SK-N-SH (cell line): ENCODE results near the gene ENTHD1. TPM values are rescaled to one million over a fixed set of nuclear protein-coding genes. Genes with fewer than 3 reads are reported as not detected.

Experiments used
- CTCF ChIA-PET: fragments of 300-600, 350-600 bp; formaldehyde crosslinking; extraction: SDS; loops from one replicate; lab custom pipeline; 2021; lab: Yijun Ruan, JAX
- POLR2A ChIA-PET: fragments of 350-600 bp; sonication (Branson Sonifier 250); formaldehyde crosslinking; extraction: SDS; loops from one replicate; lab custom pipeline; 2020; ENCODE audit warnings: antibody characterized with exemption, inconsistent platforms; lab: Yijun Ruan, JAX
- DNase-seq: peaks from one replicate; pipeline ENCODE4 v3.0.0; 2012
- H2AFZ ChIP-seq: fragments of 200-600 bp; sonication (generic); 2 replicates; pipeline ENCODE4 v1.8.1; 2016; ENCODE audit warnings: antibody characterized with exemption, mild to moderate bottlenecking, low read depth
- H3F3A ChIP-seq: fragments of 200-600 bp; sonication (generic); replicated peaks from 2 replicates; pipeline ENCODE3; 2016; ENCODE audit warnings: antibody characterized with exemption, mild to moderate bottlenecking; ENCODE audit not compliant: insufficient read depth
- H3K27ac ChIP-seq, 2 experiments: fragments of 200-500 bp in 1 of 2; fragments of 200-600 bp in 1 of 2; sonication (Bioruptor generic) in 1 of 2; sonication (generic), shearing (Covaris generic) in 1 of 2; 2 replicates each; pipeline versions ENCODE4 v1.5.1 to v1.6.1; 2014 to 2016; ENCODE audit warnings: low read depth in 2 of 2, inconsistent platforms in 1 of 2, low read length in 1 of 2, mild to moderate bottlenecking in 1 of 2, mixed read lengths in 1 of 2
- H3K27me3 ChIP-seq: fragments of 200-600 bp; sonication (generic), shearing (Covaris generic); 2 replicates; pipeline ENCODE4 v1.6.1; 2016; ENCODE audit warnings: mixed run types; ENCODE audit not compliant: insufficient read depth
- H3K36me3 ChIP-seq, 2 experiments: fragments of 200-500 bp in 1 of 2; fragments of 200-600 bp in 1 of 2; sonication (Bioruptor generic) in 1 of 2; sonication (generic) in 1 of 2; replicated peaks in 1 of 2; 2 replicates each; pipeline versions ENCODE3 to v1.5.1; 2014 to 2016; ENCODE audit warnings: low read length in 1 of 2, mild to moderate bottlenecking in 1 of 2; ENCODE audit not compliant: insufficient read depth in 2 of 2, control insufficient read depth in 1 of 2
- H3K4me1 ChIP-seq, 2 experiments: fragments of 200-500 bp in 1 of 2; fragments of 200-600 bp in 1 of 2; sonication (Bioruptor generic) in 1 of 2; sonication (generic), shearing (Covaris generic) in 1 of 2; 2 replicates each; pipeline versions ENCODE4 v1.5.1 to v1.6.1; 2014 to 2016; ENCODE audit warnings: low read depth in 1 of 2, low read length in 1 of 2, mixed run types in 1 of 2; ENCODE audit not compliant: insufficient read depth in 2 of 2, control insufficient read depth in 1 of 2
- H3K4me2 ChIP-seq: fragments of 200-600 bp; sonication (generic), shearing (Covaris generic); 2 replicates; pipeline ENCODE4 v1.6.1; 2017; ENCODE audit warnings: mixed run types
- H3K4me3 ChIP-seq, 2 experiments: fragments of 200-500 bp in 1 of 2; fragments of 200-600 bp in 1 of 2; sonication (Bioruptor generic) in 1 of 2; sonication (generic), shearing (Covaris generic) in 1 of 2; 2 replicates each; pipeline versions ENCODE4 v1.5.1 to v1.8.1; 2014 to 2016; ENCODE audit warnings: low read depth in 2 of 2, inconsistent platforms in 1 of 2, low read length in 1 of 2, mild to moderate bottlenecking in 1 of 2, mixed read lengths in 1 of 2, moderate library complexity in 1 of 2
- H3K79me2 ChIP-seq: fragments of 200-600 bp; sonication (generic); 2 replicates; pipeline ENCODE4 v1.8.1; 2017; ENCODE audit warnings: mild to moderate bottlenecking; ENCODE audit not compliant: insufficient read depth
- H3K9ac ChIP-seq: fragments of 200-600 bp; sonication (generic); 2 replicates; pipeline ENCODE4 v1.6.1; 2017; ENCODE audit warnings: mixed run types
- H3K9me2 ChIP-seq: fragments of 200-600 bp; sonication (generic); 2 replicates; pipeline ENCODE4 v1.6.1; 2017; ENCODE audit warnings: mixed run types
- H3K9me3 ChIP-seq: fragments of 200-600 bp; sonication (generic); 2 replicates; pipeline ENCODE4 v1.6.1; 2017; ENCODE audit warnings: mixed run types, mild to moderate bottlenecking, moderate library complexity
- H4K20me1 ChIP-seq: fragments of 200-600 bp; sonication (generic); 2 replicates; pipeline ENCODE4 v1.6.1; 2017; ENCODE audit warnings: mild to moderate bottlenecking, mixed run types; ENCODE audit not compliant: insufficient read depth
- ELF1 ChIP-seq: IDR thresholded peaks from 2 replicates; pipeline ENCODE4 v1.4.0; 2012
- FOXM1 ChIP-seq: IDR thresholded peaks from 2 replicates; pipeline ENCODE4 v1.4.0; 2012; ENCODE audit warnings: low read depth, mild to moderate bottlenecking
- MEF2A ChIP-seq: IDR thresholded peaks from 2 replicates; pipeline ENCODE4 v1.4.0; 2012; ENCODE audit warnings: low read depth, borderline replicate concordance
- MXI1 ChIP-seq: IDR thresholded peaks from 2 replicates; pipeline ENCODE4 v1.6.1; 2012; ENCODE audit warnings: mild to moderate bottlenecking, low read depth, low read length, improper control_type of control experiment
- NFIC ChIP-seq: IDR thresholded peaks from 2 replicates; pipeline ENCODE4 v1.4.0; 2012; ENCODE audit warnings: borderline replicate concordance
- NRF1 ChIP-seq: IDR thresholded peaks from 2 replicates; pipeline ENCODE4 v1.6.1; 2012; ENCODE audit warnings: low read depth, mild to moderate bottlenecking, low read length
- POLR2AphosphoS5 ChIP-seq: IDR thresholded peaks from 2 replicates; pipeline ENCODE4 v1.6.1; 2012; ENCODE audit warnings: low read depth, low read length
- RAD21 ChIP-seq: IDR thresholded peaks from 2 replicates; pipeline ENCODE4 v1.6.1; 2012; ENCODE audit warnings: mild to moderate bottlenecking, low read length
- RCOR1 ChIP-seq: fragments of 150-350 bp; IDR thresholded peaks from 2 replicates; pipeline ENCODE4 v1.6.1; 2017; ENCODE audit warnings: antibody characterized with exemption, low read length
- RXRA ChIP-seq: IDR thresholded peaks from 2 replicates; pipeline ENCODE4 v1.4.0; 2012; ENCODE audit warnings: low read depth, mild to moderate bottlenecking, borderline replicate concordance
- TAF1 ChIP-seq: IDR thresholded peaks from 2 replicates; pipeline ENCODE4 v1.6.1; 2012; ENCODE audit warnings: low read depth, mild to moderate bottlenecking, low read length, moderate library complexity, borderline replicate concordance
- TCF12 ChIP-seq: IDR thresholded peaks from 2 replicates; pipeline ENCODE4 v1.4.0; 2012
- WGBS: methylation state at CpG from one replicate; pipeline ENCODE4 v1.1.6; 2017; ENCODE audit warnings: low lambda C conversion rate; 5-methylcytosine and 5-hydroxymethylcytosine counted together
- polyA plus RNA-seq, 3 experiments: library from polyadenylated mRNA; depleted of rRNA; stranded (reverse); fragments of >200 nt; gene quantifications; 2 replicates each; pipeline ENCODE4 v1.2.3, GENCODE V29; 2012
- TF ChIP-seq, protein P1 (sequence below): IDR thresholded peaks from 2 replicates; pipeline ENCODE4 v1.4.0; 2012; ENCODE audit warnings: low read depth, borderline replicate concordance
- TF ChIP-seq, protein P2 (sequence below): IDR thresholded peaks from 2 replicates; pipeline ENCODE4 v1.4.0; 2012; ENCODE audit warnings: low read depth

The ENTHD1 gene
- polyA plus RNA-seq, 1 of the 3 experiments (the other 2 are of a cell fraction), result not detected

DNA sequence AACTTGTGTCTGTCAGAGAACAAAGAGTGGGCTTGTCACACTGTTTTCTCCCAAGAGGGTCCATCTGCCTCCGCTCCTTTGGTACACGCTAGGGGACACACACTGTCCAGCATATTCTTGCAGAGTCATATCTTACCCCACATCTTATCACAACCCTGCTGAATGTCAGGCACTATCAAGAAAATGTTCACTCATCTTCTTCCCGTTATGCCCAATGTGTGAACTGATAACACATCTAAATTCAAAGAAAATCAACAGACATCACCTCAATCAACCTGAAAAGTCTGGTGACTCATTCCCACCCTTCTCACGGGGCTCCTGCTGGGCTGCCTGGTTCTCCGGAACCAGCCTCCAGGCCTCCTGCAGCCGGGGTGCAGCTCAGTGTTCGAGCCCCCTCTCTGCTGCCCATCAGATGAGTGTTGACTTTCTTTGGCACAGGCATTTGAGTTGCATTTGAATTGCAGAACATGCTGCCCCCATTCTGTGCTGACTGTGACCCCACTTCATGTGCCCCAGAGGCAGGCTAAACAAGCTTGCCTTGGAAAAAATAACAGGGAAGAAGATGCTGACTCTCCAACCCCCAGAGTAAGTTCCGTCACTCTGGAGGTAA is 26.7 kb upstream of the ENTHD1 start:
- Histone ChIP-seq H3K4me1 (peaks cover 0 to 4% of the 10 kb centered on the region in 2 experiments; a peak in 1 of 4 replicates), H3K4me2 (no peak overlapping the region), H3K9me3 (no peaks in the 10 kb centered on the region), H3K9me2 (no peaks in the 10 kb centered on the region), H3K4me3 (no peak overlapping the region), H2AFZ (no peak overlapping the region), H3K27ac (no peak overlapping the region), H3K9ac (no peak overlapping the region), H3K36me3 (no peaks in the 10 kb centered on the region), H3K27me3 (no peaks in the 10 kb centered on the region), H4K20me1 (no peaks in the 10 kb centered on the region), H3K79me2 (no peaks in the 10 kb centered on the region), H3F3A (no peaks in the 10 kb centered on the region)
- no peak for DNase-seq
- WGBS, result 74% methylated on average over 7 of the region's 8 CpGs
- POLR2A ChIA-PET, result no interaction called here
- CTCF ChIA-PET, result interaction anchor here (1.2 kb wide), 1 partner anchor 81 kb away, joined by 3 read pairs; no protein-coding TSS in a partner anchor
- TF ChIP-seq TAF1 (no peak), RCOR1 (no peak), NFIC (no peak), NRF1 (no peak), ELF1 (no peak), RAD21 (no peak), MXI1 (no peak), FOXM1 (no peak)
- TF ChIP-seq, protein P1, sequence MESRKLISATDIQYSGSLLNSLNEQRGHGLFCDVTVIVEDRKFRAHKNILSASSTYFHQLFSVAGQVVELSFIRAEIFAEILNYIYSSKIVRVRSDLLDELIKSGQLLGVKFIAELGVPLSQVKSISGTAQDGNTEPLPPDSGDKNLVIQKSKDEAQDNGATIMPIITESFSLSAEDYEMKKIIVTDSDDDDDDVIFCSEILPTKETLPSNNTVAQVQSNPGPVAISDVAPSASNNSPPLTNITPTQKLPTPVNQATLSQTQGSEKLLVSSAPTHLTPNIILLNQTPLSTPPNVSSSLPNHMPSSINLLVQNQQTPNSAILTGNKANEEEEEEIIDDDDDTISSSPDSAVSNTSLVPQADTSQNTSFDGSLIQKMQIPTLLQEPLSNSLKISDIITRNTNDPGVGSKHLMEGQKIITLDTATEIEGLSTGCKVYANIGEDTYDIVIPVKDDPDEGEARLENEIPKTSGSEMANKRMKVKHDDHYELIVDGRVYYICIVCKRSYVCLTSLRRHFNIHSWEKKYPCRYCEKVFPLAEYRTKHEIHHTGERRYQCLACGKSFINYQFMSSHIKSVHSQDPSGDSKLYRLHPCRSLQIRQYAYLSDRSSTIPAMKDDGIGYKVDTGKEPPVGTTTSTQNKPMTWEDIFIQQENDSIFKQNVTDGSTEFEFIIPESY, result no peak
- TF ChIP-seq, protein P2, sequence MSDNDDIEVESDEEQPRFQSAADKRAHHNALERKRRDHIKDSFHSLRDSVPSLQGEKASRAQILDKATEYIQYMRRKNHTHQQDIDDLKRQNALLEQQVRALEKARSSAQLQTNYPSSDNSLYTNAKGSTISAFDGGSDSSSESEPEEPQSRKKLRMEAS, result no peak

DNA sequence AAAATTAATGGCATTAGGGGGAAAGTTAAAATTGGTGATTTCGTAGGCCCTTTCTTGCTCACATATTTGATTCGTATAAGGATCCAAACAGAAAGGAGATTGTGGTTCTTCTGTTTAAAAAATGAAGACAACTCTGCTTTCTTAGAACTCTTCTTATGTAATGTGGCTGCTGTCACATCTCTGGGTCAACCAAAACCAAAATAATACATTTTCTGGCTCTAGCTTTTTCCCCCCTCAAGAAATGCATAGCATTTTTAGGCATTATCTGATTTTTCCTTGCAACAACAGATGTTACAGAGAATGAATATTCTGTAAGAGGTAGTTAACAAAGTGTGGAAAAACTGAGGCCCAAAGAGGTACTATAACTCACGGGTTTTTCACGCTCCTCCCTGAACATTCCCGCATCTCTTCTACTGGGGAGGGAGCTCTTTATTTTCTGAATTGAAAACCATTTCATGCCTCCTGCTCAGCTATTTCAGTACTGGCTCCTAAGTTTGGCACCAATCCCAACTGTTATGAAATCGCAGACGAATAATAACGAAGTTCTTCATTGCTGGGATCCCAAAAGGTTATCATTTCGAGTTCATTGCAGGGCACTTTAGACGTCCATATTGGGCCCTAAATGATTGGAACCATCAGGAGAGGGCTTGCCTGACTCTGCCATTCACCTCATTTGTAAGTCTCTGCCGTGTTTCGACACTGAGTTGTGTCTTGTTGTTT is 24.4 kb upstream of the ENTHD1 start:
- Histone ChIP-seq H2AFZ (no peak overlapping the region), H3K27ac (no peak overlapping the region), H3K4me1 (peaks cover 0 to 4% of the 10 kb centered on the region in 2 experiments; a peak in 1 of 4 replicates), H3K27me3 (no peaks in the 10 kb centered on the region), H3K9me2 (no peaks in the 10 kb centered on the region), H3K9ac (no peak overlapping the region), H3K4me3 (no peak overlapping the region), H3K36me3 (no peaks in the 10 kb centered on the region), H3K79me2 (no peaks in the 10 kb centered on the region), H3K9me3 (no peaks in the 10 kb centered on the region), H3F3A (no peaks in the 10 kb centered on the region), H3K4me2 (no peak overlapping the region), H4K20me1 (no peaks in the 10 kb centered on the region)
- DNase-seq, result peak; percentile 14
- no peak for TF ChIP-seq RXRA
- no peak for TF ChIP-seq MEF2A
- TF ChIP-seq POLR2AphosphoS5, result no peak
- no peak for TF ChIP-seq TCF12
- TF ChIP-seq TAF1, result no peak
- no peak for TF ChIP-seq MXI1
- 29% methylated on average over 12 of the region's 12 CpGs for WGBS
- POLR2A ChIA-PET, result no interaction called here
- CTCF ChIA-PET, result interaction anchor here (0.8 kb wide), 1 partner anchor 106 kb away, joined by 3 read pairs; no protein-coding TSS in a partner anchor
